Gastroesophageal sphincter (tissue), 3 donors: ENCODE results near the gene GPR68.

Experiments
- EP300 ChIP-seq: sonication (generic); formaldehyde crosslinking; IDR thresholded peaks from one replicate; pipeline ENCODE4 v1.6.1; 2017; ENCODE audit warnings: antibody characterized with exemption, mild to moderate bottlenecking
- POLR2AphosphoS5 ChIP-seq: sonication (generic); formaldehyde crosslinking; IDR thresholded peaks from one replicate; pipeline ENCODE4 v1.6.1; 2017; ENCODE audit warnings: antibody characterized with exemption
- TF ChIP-seq, protein P1 (sequence below), 4 experiments: fragments of 200-600 bp in 2 of 4; fragments of 450-650 bp in 2 of 4; sonication (generic) in 1 of 4; IDR thresholded peaks; one replicate each; pipeline ENCODE4 v1.5.1; 2017 to 2019; ENCODE audit warnings: antibody characterized with exemption in 4 of 4, mild to moderate bottlenecking in 2 of 4, moderate library complexity in 2 of 4

GRCh38 chr14:91252871-91253794 is 8.6 kb upstream of the GPR68 start:
- TF ChIP-seq, protein P1, sequence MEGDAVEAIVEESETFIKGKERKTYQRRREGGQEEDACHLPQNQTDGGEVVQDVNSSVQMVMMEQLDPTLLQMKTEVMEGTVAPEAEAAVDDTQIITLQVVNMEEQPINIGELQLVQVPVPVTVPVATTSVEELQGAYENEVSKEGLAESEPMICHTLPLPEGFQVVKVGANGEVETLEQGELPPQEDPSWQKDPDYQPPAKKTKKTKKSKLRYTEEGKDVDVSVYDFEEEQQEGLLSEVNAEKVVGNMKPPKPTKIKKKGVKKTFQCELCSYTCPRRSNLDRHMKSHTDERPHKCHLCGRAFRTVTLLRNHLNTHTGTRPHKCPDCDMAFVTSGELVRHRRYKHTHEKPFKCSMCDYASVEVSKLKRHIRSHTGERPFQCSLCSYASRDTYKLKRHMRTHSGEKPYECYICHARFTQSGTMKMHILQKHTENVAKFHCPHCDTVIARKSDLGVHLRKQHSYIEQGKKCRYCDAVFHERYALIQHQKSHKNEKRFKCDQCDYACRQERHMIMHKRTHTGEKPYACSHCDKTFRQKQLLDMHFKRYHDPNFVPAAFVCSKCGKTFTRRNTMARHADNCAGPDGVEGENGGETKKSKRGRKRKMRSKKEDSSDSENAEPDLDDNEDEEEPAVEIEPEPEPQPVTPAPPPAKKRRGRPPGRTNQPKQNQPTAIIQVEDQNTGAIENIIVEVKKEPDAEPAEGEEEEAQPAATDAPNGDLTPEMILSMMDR (IDR thresholded peaks at IDR 0.05) = no peak
- TF ChIP-seq POLR2AphosphoS5 = no peak
- no peak for TF ChIP-seq EP300
